Measurements from ENCODE around the gene EVA1B.
A peak's percentile ranks its signal among the peaks of the same experiment; 100 is the strongest.

Gene EVA1B

GRCh38 chr1:36309397-36309796 is 14.0 kb downstream of the EVA1B start:
- DNase-seq (ENCODE audit: low read depth): no peak

GRCh38 chr1:36307601-36308330 is 15.7 kb downstream of the EVA1B start:
- no peak for DNase-seq (ENCODE audit: low read depth)

- no peak for DNase-seq (ENCODE audit: low read depth)
Measured at GRCh38 chr1:36306902-36307456, 16.5 kb downstream of the EVA1B start.

- no peak for DNase-seq (ENCODE audit: low read depth)
Measured at GRCh38 chr1:36306210-36306901, 17.1 kb downstream of the EVA1B start, which contains the start of gene SH3D21. SH3D21 (plus strand) TSS chr1:36306368; CDS start chr1:36306421, 53 bp downstream.

- DNase-seq (ENCODE audit: low read depth): no peak
Measured at GRCh38 chr1:36305915-36306209, 17.6 kb downstream of the EVA1B start.

GRCh38 chr1:36304970-36305914 is 18.2 kb downstream of the EVA1B start:
- no peak for DNase-seq (ENCODE audit: low read depth)

GRCh38 chr1:36304521-36304920 is 18.9 kb downstream of the EVA1B start:
- DNase-seq (ENCODE audit: low read depth): no peak

- no peak for DNase-seq (ENCODE audit: low read depth)
Measured at GRCh38 chr1:36303650-36304360, 19.6 kb downstream of the EVA1B start.

- DNase-seq (ENCODE audit: low read depth): no peak
Measured at GRCh38 chr1:36303244-36303643, 20.2 kb downstream of the EVA1B start.

GRCh38 chr1:36301220-36301619 is 22.2 kb downstream of the EVA1B start:
- DNase-seq (ENCODE audit: low read depth): no peak

GRCh38 chr1:36300526-36300925 is 22.9 kb downstream of the EVA1B start:
- no peak for DNase-seq (ENCODE audit: low read depth)

GRCh38 chr1:36298640-36299039 is 24.8 kb downstream of the EVA1B start:
- no peak for DNase-seq (ENCODE audit: low read depth)

- DNase-seq (ENCODE audit: low read depth): no peak
Measured at GRCh38 chr1:36297062-36297461, 26.4 kb downstream of the EVA1B start.

- DNase-seq (ENCODE audit: low read depth): no peak
Measured at GRCh38 chr1:36295390-36295789, 28.1 kb downstream of the EVA1B start.

- DNase-seq (ENCODE audit: low read depth): no peak
Measured at GRCh38 chr1:36287595-36287994, 35.9 kb downstream of the EVA1B start.

- DNase-seq (ENCODE audit: low read depth): no peak
Measured at GRCh38 chr1:36286802-36287201, 36.6 kb downstream of the EVA1B start.

GRCh38 chr1:36285443-36286101 is 37.9 kb downstream of the EVA1B start:
- peak; percentile 51 for DNase-seq (ENCODE audit: low read depth)

- DNase-seq (ENCODE audit: low read depth): no peak
Measured at GRCh38 chr1:36284517-36284916, 38.9 kb downstream of the EVA1B start.

GRCh38 chr1:36284061-36284460 is 39.4 kb downstream of the EVA1B start:
- DNase-seq (ENCODE audit: low read depth): no peak

GRCh38 chr1:36279789-36280296 is 43.6 kb downstream of the EVA1B start:
- no peak for DNase-seq (ENCODE audit: low read depth)

Measured in HS-27A (cell line).